ENCODE results near the gene BRINP3.

Gene BRINP3

DNA sequence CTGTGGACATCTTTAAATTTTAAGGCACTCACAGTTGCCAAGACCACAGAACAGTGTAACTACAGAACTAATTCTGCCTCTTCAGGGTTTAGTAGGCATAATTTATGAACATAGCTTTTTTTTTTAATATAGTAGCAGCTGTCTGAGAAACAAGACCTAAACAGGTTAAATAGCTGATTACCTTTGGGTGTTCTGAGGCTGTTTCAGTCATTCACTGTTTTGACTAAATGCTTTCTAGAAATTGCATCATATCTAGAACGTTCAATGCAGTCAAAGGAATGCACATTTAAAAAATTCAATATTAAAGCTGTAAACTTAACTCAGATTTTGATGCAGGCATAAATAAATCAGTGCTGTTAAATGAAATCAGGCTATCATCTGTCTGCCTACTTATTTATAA, 101.6 kb downstream of the BRINP3 start:
- Histone ChIP-seq H3K27ac (ENCODE audit: low read depth, low read length) (no peak overlapping the region), H3K9ac (ENCODE audit: low read length) (no peak overlapping the region), H3K9me3 (ENCODE audit: low read length) (no peaks in the 10 kb centered on the region), H3K4me1 (ENCODE audit: insufficient read depth, low read length) (no peaks in the 10 kb centered on the region), H3K4me3 (ENCODE audit: low read depth in 1 of 2, low read length in 2 of 2) (no peak overlapping the region), H3K27me3 (ENCODE audit: control insufficient read depth in 1 of 2, insufficient read depth in 2 of 2, low read length in 2 of 2) (no peaks in the 10 kb centered on the region), H3K36me3 (ENCODE audit: insufficient read depth, low read length) (no peaks in the 10 kb centered on the region)

- H3K9ac ChIP-seq (ENCODE audit: low read length): no peak overlapping the region
Measured at GRCh38 chr1:190373705-190374336, 103.8 kb downstream of the BRINP3 start.

DNA sequence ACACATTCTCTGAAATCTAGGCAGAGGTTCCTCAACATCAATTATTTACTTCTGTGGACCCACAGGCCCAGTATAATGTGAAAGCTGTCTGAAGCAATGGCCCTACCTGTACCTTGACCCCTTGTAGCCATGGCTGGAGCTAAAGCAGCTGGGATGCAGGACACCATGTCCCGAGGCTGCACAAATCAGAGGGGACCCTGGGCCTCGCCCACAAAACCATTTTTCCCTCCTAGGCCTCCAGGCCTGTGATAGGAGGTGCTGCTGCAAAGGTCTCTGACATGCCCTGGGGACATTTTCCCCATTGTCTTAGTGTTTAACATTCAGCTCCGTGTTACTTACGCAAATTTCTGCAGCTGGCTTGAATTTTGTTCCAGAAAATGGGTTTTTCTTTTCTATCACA, 110.5 kb downstream of the BRINP3 start:
- Histone ChIP-seq H3K36me3 (ENCODE audit: insufficient read depth, low read length) (no peaks in the 10 kb centered on the region), H3K27ac (ENCODE audit: low read depth, low read length) (no peak overlapping the region), H3K4me1 (ENCODE audit: insufficient read depth, low read length) (no peaks in the 10 kb centered on the region), H3K27me3 (ENCODE audit: control insufficient read depth in 1 of 2, insufficient read depth in 2 of 2, low read length in 2 of 2) (no peaks in the 10 kb centered on the region), H3K9me3 (ENCODE audit: low read length) (no peaks in the 10 kb centered on the region), H3K9ac (ENCODE audit: low read length) (no peak overlapping the region), H3K4me3 (ENCODE audit: low read depth in 1 of 2, low read length in 2 of 2) (no peak overlapping the region)

More at GRCh38 chr1:190373705-190374336, 103.8 kb downstream of the BRINP3 start:
- no peaks in the 10 kb centered on the region for H3K4me1 ChIP-seq (ENCODE audit: insufficient read depth, low read length)
- H3K27ac ChIP-seq (ENCODE audit: low read depth, low read length): no peak overlapping the region
- H3K27me3 ChIP-seq (ENCODE audit: control insufficient read depth in 1 of 2, insufficient read depth in 2 of 2, low read length in 2 of 2): no peaks in the 10 kb centered on the region
- no peak overlapping the region for H3K4me3 ChIP-seq (ENCODE audit: low read depth in 1 of 2, low read length in 2 of 2)
- no peaks in the 10 kb centered on the region for H3K36me3 ChIP-seq (ENCODE audit: insufficient read depth, low read length)
- H3K9me3 ChIP-seq (ENCODE audit: low read length): no peaks in the 10 kb centered on the region

GRCh38 chr1:190365283-190365682, 112.4 kb downstream of the BRINP3 start:
- Histone ChIP-seq H3K9ac (ENCODE audit: low read length) (no peak overlapping the region), H3K27ac (ENCODE audit: low read depth, low read length) (no peak overlapping the region), H3K27me3 (ENCODE audit: control insufficient read depth in 1 of 2, insufficient read depth in 2 of 2, low read length in 2 of 2) (no peaks in the 10 kb centered on the region), H3K9me3 (ENCODE audit: low read length) (no peaks in the 10 kb centered on the region), H3K36me3 (ENCODE audit: insufficient read depth, low read length) (no peaks in the 10 kb centered on the region), H3K4me1 (ENCODE audit: insufficient read depth, low read length) (no peaks in the 10 kb centered on the region), H3K4me3 (ENCODE audit: low read depth in 1 of 2, low read length in 2 of 2) (no peak overlapping the region)

- Histone ChIP-seq H3K27ac (ENCODE audit: low read depth, low read length) (no peak overlapping the region), H3K27me3 (ENCODE audit: control insufficient read depth in 1 of 2, insufficient read depth in 2 of 2, low read length in 2 of 2) (no peaks in the 10 kb centered on the region), H3K9me3 (ENCODE audit: low read length) (no peaks in the 10 kb centered on the region), H3K9ac (ENCODE audit: low read length) (no peak overlapping the region), H3K36me3 (ENCODE audit: insufficient read depth, low read length) (no peaks in the 10 kb centered on the region), H3K4me3 (ENCODE audit: low read depth in 1 of 2, low read length in 2 of 2) (no peak overlapping the region), H3K4me1 (ENCODE audit: insufficient read depth, low read length) (no peaks in the 10 kb centered on the region)
Measured at GRCh38 chr1:190353538-190354101, 124.0 kb downstream of the BRINP3 start.

GRCh38 chr1:190344454-190344853, 133.2 kb downstream of the BRINP3 start:
- Histone ChIP-seq H3K4me1 (ENCODE audit: insufficient read depth, low read length) (no peaks in the 10 kb centered on the region), H3K9me3 (ENCODE audit: low read length) (no peaks in the 10 kb centered on the region), H3K9ac (ENCODE audit: low read length) (no peak overlapping the region), H3K4me3 (ENCODE audit: low read depth in 1 of 2, low read length in 2 of 2) (no peak overlapping the region), H3K27ac (ENCODE audit: low read depth, low read length) (no peak overlapping the region), H3K27me3 (ENCODE audit: control insufficient read depth in 1 of 2, insufficient read depth in 2 of 2, low read length in 2 of 2) (no peaks in the 10 kb centered on the region), H3K36me3 (ENCODE audit: insufficient read depth, low read length) (no peaks in the 10 kb centered on the region)

DNA sequence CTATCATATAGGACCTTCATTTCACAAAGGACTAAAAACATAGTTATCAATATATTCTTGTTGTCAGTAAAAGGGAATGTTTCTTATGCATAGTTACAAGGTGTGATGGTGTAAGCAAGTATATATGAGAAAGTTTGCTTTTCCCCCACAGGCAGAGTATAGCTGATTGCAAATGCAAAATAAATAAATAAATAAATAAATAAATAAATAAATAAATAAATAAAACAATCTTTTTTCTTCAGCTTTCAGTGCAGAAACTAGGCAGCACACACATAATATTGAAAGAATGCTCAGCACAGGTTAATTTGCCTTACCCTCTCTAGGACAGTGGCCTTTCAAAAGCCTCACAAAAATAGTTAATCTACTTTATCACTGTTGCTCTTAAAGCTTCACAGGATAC, 138.8 kb downstream of the BRINP3 start:
- no peaks in the 10 kb centered on the region for H3K36me3 ChIP-seq (ENCODE audit: insufficient read depth, low read length)
- no peak overlapping the region for H3K9ac ChIP-seq (ENCODE audit: low read length)
- H3K4me1 ChIP-seq (ENCODE audit: insufficient read depth, low read length): no peaks in the 10 kb centered on the region
- H3K27me3 ChIP-seq (ENCODE audit: control insufficient read depth in 1 of 2, insufficient read depth in 2 of 2, low read length in 2 of 2): no peaks in the 10 kb centered on the region
- H3K4me3 ChIP-seq (ENCODE audit: low read depth in 1 of 2, low read length in 2 of 2): no peak overlapping the region
- H3K9me3 ChIP-seq (ENCODE audit: low read length): no peaks in the 10 kb centered on the region
- no peak overlapping the region for H3K27ac ChIP-seq (ENCODE audit: low read depth, low read length)

DNA sequence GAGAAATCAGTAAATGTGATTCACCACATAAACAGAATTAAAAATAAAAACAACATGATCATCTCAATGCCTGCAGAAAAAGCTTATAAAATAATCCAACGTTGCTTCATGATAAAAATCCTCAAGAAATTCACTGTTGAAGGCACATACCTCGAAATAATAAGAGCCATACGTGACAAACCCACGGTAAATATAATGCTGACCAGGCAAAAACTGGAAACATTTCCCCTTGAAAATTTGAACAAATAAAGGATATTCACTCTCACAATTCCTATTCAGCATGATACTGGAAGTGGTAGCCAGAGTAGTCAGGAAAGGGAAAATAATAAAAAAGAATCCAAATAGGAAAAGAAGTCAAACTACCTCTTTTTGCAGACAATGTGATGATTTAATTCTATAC, 148.8 kb downstream of the BRINP3 start:
- no peak overlapping the region for H3K4me3 ChIP-seq (ENCODE audit: low read depth in 1 of 2, low read length in 2 of 2)
- no peak overlapping the region for H3K9ac ChIP-seq (ENCODE audit: low read length)
- H3K4me1 ChIP-seq (ENCODE audit: insufficient read depth, low read length): no peaks in the 10 kb centered on the region
- H3K27ac ChIP-seq (ENCODE audit: low read depth, low read length): no peak overlapping the region
- no peaks in the 10 kb centered on the region for H3K9me3 ChIP-seq (ENCODE audit: low read length)
- no peaks in the 10 kb centered on the region for H3K36me3 ChIP-seq (ENCODE audit: insufficient read depth, low read length)
- no peaks in the 10 kb centered on the region for H3K27me3 ChIP-seq (ENCODE audit: control insufficient read depth in 1 of 2, insufficient read depth in 2 of 2, low read length in 2 of 2)

GRCh38 chr1:190328361-190328760, 149.3 kb downstream of the BRINP3 start:
- Histone ChIP-seq H3K9ac (ENCODE audit: low read length) (no peak overlapping the region), H3K36me3 (ENCODE audit: insufficient read depth, low read length) (no peaks in the 10 kb centered on the region), H3K9me3 (ENCODE audit: low read length) (no peaks in the 10 kb centered on the region), H3K27ac (ENCODE audit: low read depth, low read length) (no peak overlapping the region), H3K4me3 (ENCODE audit: low read depth in 1 of 2, low read length in 2 of 2) (no peak overlapping the region), H3K27me3 (ENCODE audit: control insufficient read depth in 1 of 2, insufficient read depth in 2 of 2, low read length in 2 of 2) (no peaks in the 10 kb centered on the region), H3K4me1 (ENCODE audit: insufficient read depth, low read length) (no peaks in the 10 kb centered on the region)

DNA sequence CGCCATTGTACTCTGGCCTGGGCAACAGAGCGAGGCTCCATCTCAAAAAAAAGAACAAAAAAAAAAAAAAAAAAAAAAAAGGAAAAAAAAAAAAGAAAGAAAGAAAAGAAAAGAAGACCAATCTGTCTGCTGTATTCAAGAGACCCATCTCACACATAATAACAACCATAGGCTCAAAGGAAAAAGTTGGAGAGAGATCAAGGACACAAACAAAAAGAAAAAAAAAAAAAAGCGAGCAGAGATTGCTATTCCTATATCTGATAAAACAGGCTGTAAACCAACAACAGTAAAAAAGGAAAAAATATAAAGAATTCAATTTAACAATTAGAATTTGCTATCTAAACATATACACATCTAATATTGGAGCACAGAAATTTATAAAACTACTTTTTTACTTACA, 150.4 kb downstream of the BRINP3 start:
- no peak overlapping the region for H3K27ac ChIP-seq (ENCODE audit: low read depth, low read length)
- no peaks in the 10 kb centered on the region for H3K4me1 ChIP-seq (ENCODE audit: insufficient read depth, low read length)
- H3K9me3 ChIP-seq (ENCODE audit: low read length): no peaks in the 10 kb centered on the region

GRCh38 chr1:190323530-190323929, 154.1 kb downstream of the BRINP3 start:
- Histone ChIP-seq H3K9ac (ENCODE audit: low read length) (no peak overlapping the region), H3K27me3 (ENCODE audit: control insufficient read depth in 1 of 2, insufficient read depth in 2 of 2, low read length in 2 of 2) (no peaks in the 10 kb centered on the region), H3K4me3 (ENCODE audit: low read depth in 1 of 2, low read length in 2 of 2) (no peak overlapping the region), H3K36me3 (ENCODE audit: insufficient read depth, low read length) (no peaks in the 10 kb centered on the region), H3K9me3 (ENCODE audit: low read length) (no peaks in the 10 kb centered on the region), H3K27ac (ENCODE audit: low read depth, low read length) (no peak overlapping the region), H3K4me1 (ENCODE audit: insufficient read depth, low read length) (no peaks in the 10 kb centered on the region)

More for the DNA sequence above, 150.4 kb downstream of the BRINP3 start:
- no peaks in the 10 kb centered on the region for H3K36me3 ChIP-seq (ENCODE audit: insufficient read depth, low read length)
- no peak overlapping the region for H3K4me3 ChIP-seq (ENCODE audit: low read depth in 1 of 2, low read length in 2 of 2)
- H3K27me3 ChIP-seq (ENCODE audit: control insufficient read depth in 1 of 2, insufficient read depth in 2 of 2, low read length in 2 of 2): no peaks in the 10 kb centered on the region
- H3K9ac ChIP-seq (ENCODE audit: low read length): no peak overlapping the region

DNA sequence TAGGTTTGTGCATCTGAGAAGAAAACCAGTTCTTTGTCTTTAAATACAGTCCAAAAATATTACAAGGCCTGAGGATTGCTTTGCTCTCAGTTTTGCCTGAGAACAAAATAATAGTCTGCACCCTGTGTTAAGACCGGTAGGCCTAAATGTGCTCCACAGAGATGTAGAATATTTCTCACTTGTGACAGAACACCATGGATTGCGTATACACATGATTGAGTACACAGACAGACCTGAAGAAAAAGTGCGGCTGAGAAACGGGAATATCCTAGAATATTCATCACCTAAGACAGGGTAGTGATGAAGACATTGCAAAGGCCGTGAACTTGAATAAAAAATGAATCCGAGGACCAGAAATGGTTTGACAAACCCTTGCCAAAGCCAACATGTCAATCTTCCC, 155.4 kb downstream of the BRINP3 start:
- Histone ChIP-seq H3K9me3 (ENCODE audit: low read length) (no peaks in the 10 kb centered on the region), H3K4me1 (ENCODE audit: insufficient read depth, low read length) (no peaks in the 10 kb centered on the region), H3K36me3 (ENCODE audit: insufficient read depth, low read length) (no peaks in the 10 kb centered on the region), H3K27ac (ENCODE audit: low read depth, low read length) (no peak overlapping the region), H3K27me3 (ENCODE audit: control insufficient read depth in 1 of 2, insufficient read depth in 2 of 2, low read length in 2 of 2) (no peaks in the 10 kb centered on the region), H3K4me3 (ENCODE audit: low read depth in 1 of 2, low read length in 2 of 2) (no peak overlapping the region), H3K9ac (ENCODE audit: low read length) (no peak overlapping the region)

Data from muscle layer of colon (tissue), 2 donors.